Hindlimb muscle (tissue), 1 donor: ENCODE results near the gene LYST. TPM values are rescaled to one million over a fixed set of nuclear protein-coding genes. Genes with fewer than 3 reads are reported as not detected.
"Not testable (repeated sequence)": the region's sequence is repeated elsewhere in the genome, so short reads cannot be mapped to it uniquely, and the experiment has no call there.

Experiments
- DNase-seq: peaks from one replicate; pipeline ENCODE4 v3.0.0-alpha.2; 2013
- polyA plus RNA-seq: library from polyadenylated mRNA; unstranded; fragments of 120-200 nt; gene quantifications from one replicate; pipeline ENCODE4 v1.2.1, GENCODE V29; 2013; ENCODE audit not compliant: insufficient read length

Gene LYST
- polyA plus RNA-seq, 1 donor: 5.8 TPM

- no peak for DNase-seq
These were observed 240.9 kb downstream of the LYST start for GRCh38 chr1:235625831-235626230.

- no peak for DNase-seq
These were observed 241.4 kb downstream of the LYST start for GRCh38 chr1:235625340-235625739.

- DNase-seq: no peak
These were observed 241.9 kb downstream of the LYST start for GRCh38 chr1:235624721-235625333.

GRCh38 chr1:235622936-235623779 lies 243.5 kb downstream of the LYST start:
- DNase-seq: no peak

- not testable (repeated sequence) for DNase-seq
These were observed 247.6 kb downstream of the LYST start for GRCh38 chr1:235619149-235619548.

- no peak for DNase-seq
These were observed 248.9 kb downstream of the LYST start for GRCh38 chr1:235617808-235618207.

- DNase-seq: no peak
These were observed 249.6 kb downstream of the LYST start for GRCh38 chr1:235617140-235617539.

GRCh38 chr1:235614442-235614954 lies 252.2 kb downstream of the LYST start:
- DNase-seq: no peak

- no peak for DNase-seq
These were observed 253.1 kb downstream of the LYST start for GRCh38 chr1:235613602-235614001.

- no peak for DNase-seq
These were observed 253.9 kb downstream of the LYST start for GRCh38 chr1:235612761-235613160.

Other genes with a start within 250 kb of the LYST start
- gene GNG4, start 217.1 kb downstream of the LYST start, polyA plus RNA-seq: 0.28 TPM
- gene NID1, start 198.2 kb upstream of the LYST start, polyA plus RNA-seq: 239 TPM